ENCODE data around the gene BEND2.

The BEND2 gene

GRCh38 chrX:18136816-18137215, 83.9 kb downstream of the BEND2 start:
- DNase-seq (ENCODE audit: low read depth): no peak

GRCh38 chrX:18133605-18134004, 87.1 kb downstream of the BEND2 start:
- no peak for DNase-seq (ENCODE audit: low read depth)

- no peak for DNase-seq (ENCODE audit: low read depth)
These were observed 91.0 kb downstream of the BEND2 start for GRCh38 chrX:18129690-18130089.

- DNase-seq (ENCODE audit: low read depth): no peak
These were observed 93.7 kb downstream of the BEND2 start for GRCh38 chrX:18126971-18127370.

GRCh38 chrX:18119856-18120255, 100.8 kb downstream of the BEND2 start:
- no peak for DNase-seq (ENCODE audit: low read depth)

All from amniotic epithelial cell (primary cell).